Measurements from ENCODE around the gene WDR18. TPM values are rescaled to one million over a fixed set of nuclear protein-coding genes. Genes with fewer than 3 reads are reported as not detected.

Gene WDR18
- total and polyA plus RNA-seq, 8 donors, result 12.3 to 84.8 (median 23.3) TPM

DNA sequence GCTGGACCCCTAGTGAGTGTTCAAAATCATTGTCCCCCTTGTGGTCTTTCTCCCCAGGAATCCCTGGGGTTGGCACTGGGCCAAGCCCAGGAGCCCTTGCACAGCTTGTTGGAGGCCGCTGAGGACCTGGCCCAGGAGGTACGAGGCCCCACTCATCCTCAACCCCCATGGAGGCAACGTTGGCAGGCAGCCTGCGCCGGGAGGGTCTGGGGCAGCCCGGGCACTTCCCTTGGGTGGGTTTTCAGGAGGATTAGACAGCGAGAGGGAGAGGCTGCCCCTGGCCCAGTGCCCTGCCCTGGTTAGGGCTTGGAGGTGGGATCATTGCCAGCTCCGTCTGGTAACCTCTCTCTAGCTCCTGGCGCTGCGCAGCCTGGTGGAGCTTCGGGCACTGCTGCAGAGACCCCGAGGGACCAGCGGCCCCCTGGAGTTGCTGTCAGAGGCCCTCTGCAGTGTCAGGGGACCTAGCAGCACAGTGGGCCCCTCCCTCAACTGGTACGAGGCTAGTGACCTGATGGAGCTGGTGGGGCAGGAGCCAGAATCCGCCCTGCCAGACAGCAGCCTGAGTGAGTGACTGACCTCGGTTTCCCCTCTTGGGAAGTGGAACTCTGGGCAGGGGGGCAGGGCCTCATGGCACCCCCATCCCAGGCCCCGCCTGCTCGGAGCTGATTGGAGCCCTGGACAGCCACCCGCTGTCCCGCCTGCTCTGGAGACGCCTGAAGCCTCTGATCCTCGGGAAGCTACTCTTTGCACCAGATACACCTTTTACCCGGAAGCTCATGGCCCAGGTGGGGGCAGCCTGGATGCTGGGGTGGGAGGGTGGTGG lies 58.8 kb downstream of the WDR18 start:
- intact Hi-C loops (cut with DNase I), result no loop called here
- Histone ChIP-seq H3K4me3 (no peak overlapping the region), H3K9me3 (no peaks in the 10 kb centered on the region), H3K27ac (no peak overlapping the region), H3K36me3 (no peaks in the 10 kb centered on the region), H3K27me3 (no peaks in the 10 kb centered on the region), H3K4me1 (peaks cover 0 to 10% (median 0%) of the 10 kb centered on the region in 3 donors)
- TF ChIP-seq, protein P1, sequence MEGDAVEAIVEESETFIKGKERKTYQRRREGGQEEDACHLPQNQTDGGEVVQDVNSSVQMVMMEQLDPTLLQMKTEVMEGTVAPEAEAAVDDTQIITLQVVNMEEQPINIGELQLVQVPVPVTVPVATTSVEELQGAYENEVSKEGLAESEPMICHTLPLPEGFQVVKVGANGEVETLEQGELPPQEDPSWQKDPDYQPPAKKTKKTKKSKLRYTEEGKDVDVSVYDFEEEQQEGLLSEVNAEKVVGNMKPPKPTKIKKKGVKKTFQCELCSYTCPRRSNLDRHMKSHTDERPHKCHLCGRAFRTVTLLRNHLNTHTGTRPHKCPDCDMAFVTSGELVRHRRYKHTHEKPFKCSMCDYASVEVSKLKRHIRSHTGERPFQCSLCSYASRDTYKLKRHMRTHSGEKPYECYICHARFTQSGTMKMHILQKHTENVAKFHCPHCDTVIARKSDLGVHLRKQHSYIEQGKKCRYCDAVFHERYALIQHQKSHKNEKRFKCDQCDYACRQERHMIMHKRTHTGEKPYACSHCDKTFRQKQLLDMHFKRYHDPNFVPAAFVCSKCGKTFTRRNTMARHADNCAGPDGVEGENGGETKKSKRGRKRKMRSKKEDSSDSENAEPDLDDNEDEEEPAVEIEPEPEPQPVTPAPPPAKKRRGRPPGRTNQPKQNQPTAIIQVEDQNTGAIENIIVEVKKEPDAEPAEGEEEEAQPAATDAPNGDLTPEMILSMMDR (IDR thresholded peaks at IDR 0.05), result no peak
- no peak for FAIRE-seq
- 83 to 87% methylated on average over 23 of the region's 23 CpGs for WGBS, 2 donors
- DNase-seq, result peak in 3 of 6 donors; percentile 33 to 83 (median 65)
- no peak for ATAC-seq

Other genes with a start within 250 kb of the WDR18 start
- 1 to 10 TPM in 5 of 6 donors, under 1 TPM in 1; 0.63 to 2.6 (median 1.3) TPM for gene MISP, start 233.2 kb upstream of the WDR18 start, total RNA-seq
- gene MISP, start 233.2 kb upstream of the WDR18 start, polyA plus RNA-seq, result 1 to 10 TPM; 1.3 to 7.5 TPM
- 100 to 1,000 TPM in 5 of 6 donors, 10 to 100 TPM in 1; 83.3 to 160 (median 130) TPM for gene PTBP1, start 186.9 kb upstream of the WDR18 start, total RNA-seq
- 100 to 1,000 TPM in 1 of 2 donors, 10 to 100 TPM in 1; 90.7 to 104 TPM for gene PTBP1, start 186.9 kb upstream of the WDR18 start, polyA plus RNA-seq
- under 1 TPM in 1 of 6 donors, not detected in 5; 0.38 TPM for gene PLPPR3, start 162.4 kb upstream of the WDR18 start, total RNA-seq
- gene PLPPR3, start 162.4 kb upstream of the WDR18 start, polyA plus RNA-seq, result under 1 TPM in 1 of 2 donors, not detected in 1; 0.05 TPM
- gene AZU1, start 156.5 kb upstream of the WDR18 start, total RNA-seq, result not detected
- under 1 TPM in 1 of 2 donors, not detected in 1; 0.35 TPM for gene AZU1, start 156.5 kb upstream of the WDR18 start, polyA plus RNA-seq
- gene PRTN3, start 143.3 kb upstream of the WDR18 start, total RNA-seq, result under 1 TPM in 1 of 6 donors, not detected in 5; 0.24 TPM
- under 1 TPM in 1 of 2 donors, not detected in 1; 0.14 TPM for gene PRTN3, start 143.3 kb upstream of the WDR18 start, polyA plus RNA-seq
- under 1 TPM in 2 of 6 donors, not detected in 4; 0.16 to 0.35 TPM for gene ELANE, start 132.0 kb upstream of the WDR18 start, total RNA-seq
- gene ELANE, start 132.0 kb upstream of the WDR18 start, polyA plus RNA-seq, result under 1 TPM; 0.19 to 0.57 TPM
- gene CFD, start 124.7 kb upstream of the WDR18 start, total RNA-seq, result 10 to 100 TPM in 2 of 6 donors, 1 to 10 TPM in 4; 2.5 to 48.8 (median 7.3) TPM
- gene CFD, start 124.7 kb upstream of the WDR18 start, polyA plus RNA-seq, result 10 to 100 TPM; 27.8 to 48.1 TPM
- gene MED16, start 91.2 kb upstream of the WDR18 start, total RNA-seq, result 10 to 100 TPM; 23.0 to 46.5 (median 33.5) TPM
- gene MED16, start 91.2 kb upstream of the WDR18 start, polyA plus RNA-seq, result 100 to 1,000 TPM; 139 to 147 TPM
- not detected for gene RNU6-9, start 90.9 kb upstream of the WDR18 start, total RNA-seq
- gene RNU6-9, start 90.9 kb upstream of the WDR18 start, polyA plus RNA-seq, result not detected
- 10 to 100 TPM; 21.6 to 36.7 (median 29.2) TPM for gene R3HDM4, start 71.1 kb upstream of the WDR18 start, total RNA-seq
- gene R3HDM4, start 71.1 kb upstream of the WDR18 start, polyA plus RNA-seq, result 10 to 100 TPM; 56.0 to 57.2 TPM
- 1 to 10 TPM in 1 of 6 donors, under 1 TPM in 4, not detected in 1; 0.16 to 1.0 (median 0.25) TPM for gene KISS1R, start 67.0 kb upstream of the WDR18 start, total RNA-seq
- under 1 TPM in 1 of 2 donors, not detected in 1; 0.80 TPM for gene KISS1R, start 67.0 kb upstream of the WDR18 start, polyA plus RNA-seq
- gene ARID3A, start 58.3 kb upstream of the WDR18 start, total RNA-seq, result 1 to 10 TPM; 6.5 to 8.5 (median 7.3) TPM
- 1 to 10 TPM; 4.6 to 5.2 TPM for gene ARID3A, start 58.3 kb upstream of the WDR18 start, polyA plus RNA-seq
- not detected for gene GRIN3B, start 16.1 kb downstream of the WDR18 start, total RNA-seq
- under 1 TPM; 0.08 to 0.09 TPM for gene GRIN3B, start 16.1 kb downstream of the WDR18 start, polyA plus RNA-seq
- 10 to 100 TPM; 65.9 to 99.1 (median 83.7) TPM for gene TMEM259, start 36.8 kb downstream of the WDR18 start, total RNA-seq
- gene TMEM259, start 36.8 kb downstream of the WDR18 start, polyA plus RNA-seq, result 100 to 1,000 TPM; 385 to 448 TPM
- gene RNU6-2, start 37.2 kb downstream of the WDR18 start, total RNA-seq, result not detected
- not detected for gene RNU6-2, start 37.2 kb downstream of the WDR18 start, polyA plus RNA-seq
- 10 to 100 TPM; 46.4 to 73.8 (median 56.2) TPM for gene CNN2, start 42.3 kb downstream of the WDR18 start, total RNA-seq
- 10 to 100 TPM; 20.4 to 40.9 TPM for gene CNN2, start 42.3 kb downstream of the WDR18 start, polyA plus RNA-seq
- gene ABCA7, start 55.8 kb downstream of the WDR18 start, total RNA-seq, result 10 to 100 TPM in 4 of 6 donors, 1 to 10 TPM in 2; 6.9 to 27.0 (median 16.0) TPM
- 100 to 1,000 TPM in 1 of 2 donors, 10 to 100 TPM in 1; 60.9 to 131 TPM for gene ABCA7, start 55.8 kb downstream of the WDR18 start, polyA plus RNA-seq
- gene ARHGAP45, start 82.8 kb downstream of the WDR18 start, total RNA-seq, result 10 to 100 TPM in 3 of 6 donors, 1 to 10 TPM in 3; 5.1 to 15.8 (median 8.4) TPM
- 10 to 100 TPM; 11.6 to 21.6 TPM for gene ARHGAP45, start 82.8 kb downstream of the WDR18 start, polyA plus RNA-seq
- 10 to 100 TPM; 40.0 to 66.5 (median 58.6) TPM for gene POLR2E, start 111.0 kb downstream of the WDR18 start, total RNA-seq
- 10 to 100 TPM; 62.5 to 69.4 TPM for gene POLR2E, start 111.0 kb downstream of the WDR18 start, polyA plus RNA-seq
- 100 to 1,000 TPM in 1 of 6 donors, 10 to 100 TPM in 5; 48.8 to 112 (median 63.8) TPM for gene GPX4, start 119.6 kb downstream of the WDR18 start, total RNA-seq
- gene GPX4, start 119.6 kb downstream of the WDR18 start, polyA plus RNA-seq, result 100 to 1,000 TPM; 255 to 290 TPM
- 10 to 100 TPM; 16.8 to 43.7 (median 23.9) TPM for gene SBNO2, start 189.9 kb downstream of the WDR18 start, total RNA-seq
- 10 to 100 TPM; 36.4 to 53.9 TPM for gene SBNO2, start 189.9 kb downstream of the WDR18 start, polyA plus RNA-seq
- gene STK11, start 221.4 kb downstream of the WDR18 start, total RNA-seq, result 10 to 100 TPM; 20.1 to 38.6 (median 23.4) TPM
- gene STK11, start 221.4 kb downstream of the WDR18 start, polyA plus RNA-seq, result 10 to 100 TPM; 43.6 to 62.2 TPM